Stomach (tissue), 9 donors: ENCODE data around the gene GUCY1A1. TPM values are rescaled to one million over a fixed set of nuclear protein-coding genes. Genes with fewer than 3 reads are reported as not detected.
A peak's percentile ranks its signal among the peaks of the same experiment; 100 is the strongest.

Experiments used
- DNase-seq, 2 donors: peaks; one replicate each; pipeline versions ENCODE4 v3.0.0 to v3.0.0-alpha.2; 2013 to 2019
- H3K27ac ChIP-seq, 5 donors: fragments of 200-600 bp in 4 of 5; sonication (generic) in 4 of 5; one replicate each; pipeline ENCODE4 v1.5.1; 2013 to 2019; ENCODE audit warnings: mild to moderate bottlenecking in 1 of 5, moderate library complexity in 1 of 5
- H3K27me3 ChIP-seq, 3 donors: fragments of 200-600 bp; sonication (generic); one replicate each; pipeline ENCODE4 v1.5.1; 2017 to 2019; ENCODE audit warnings: mixed run types in 1 of 3
- H3K36me3 ChIP-seq, 4 donors: fragments of 200-600 bp; sonication (generic); 1 replicate in 3 of 4; 2 replicates in 1 of 4; pipeline ENCODE4 v1.5.1; 2016 to 2019
- H3K4me1 ChIP-seq, 4 donors: fragments of 200-600 bp; sonication (generic); one replicate each; pipeline ENCODE4 v1.5.1; 2016 to 2019
- H3K4me3 ChIP-seq, 4 donors: fragments of 200-600 bp; sonication (generic) in 3 of 4; one replicate each; pipeline ENCODE4 v1.5.1; 2016 to 2019; ENCODE audit warnings: mild to moderate bottlenecking in 1 of 4
- H3K9me3 ChIP-seq, 4 donors: fragments of 200-600 bp; sonication (generic); one replicate each; pipeline ENCODE4 v1.5.1; 2016 to 2019
- CTCF ChIP-seq, 7 experiments: fragments of 450-650 bp in 4 of 7; fragments of 200-600 bp in 3 of 7; sonication (generic) in 3 of 7; IDR thresholded peaks; one replicate each; pipeline ENCODE4 v1.5.1; 2016 to 2019; ENCODE audit warnings: antibody characterized with exemption in 7 of 7, control low read depth in 2 of 7, mild to moderate bottlenecking in 1 of 7
- EP300 ChIP-seq: sonication (generic); formaldehyde crosslinking; IDR thresholded peaks from one replicate; pipeline ENCODE4 v1.6.1; 2017; ENCODE audit warnings: antibody characterized with exemption
- POLR2A ChIP-seq, 4 donors: fragments of 450-650 bp; IDR thresholded peaks; one replicate each; pipeline ENCODE4 v1.6.1; 2016; ENCODE audit warnings: antibody characterized with exemption in 4 of 4, control low read depth in 2 of 4, mild to moderate bottlenecking in 1 of 4, moderate library complexity in 1 of 4
- POLR2AphosphoS5 ChIP-seq, 3 donors: sonication (generic); formaldehyde crosslinking; IDR thresholded peaks; one replicate each; pipeline ENCODE4 v1.6.1; 2016; ENCODE audit warnings: antibody characterized with exemption in 3 of 3
- WGBS, 5 donors: extraction: QIAGEN DNeasy Blood & Tissue Kit in 3 of 5; methylation state at CpG; one replicate each; pipeline versions ENCODE4 v1.1.5 to v1.1.7; 2013 to 2018; 5-methylcytosine and 5-hydroxymethylcytosine counted together
- intact Hi-C: fragments of 100-400 bp; cut with DNase I; formaldehyde crosslinking; loops from one replicate; pipeline ENCODE4 v1.15.1; 2023; ENCODE audit warnings: low total_unique reads
- polyA plus RNA-seq, 3 donors: library from polyadenylated mRNA; stranded (reverse); fragments of 200-250 nt; gene quantifications; one replicate each; pipeline ENCODE4 v1.2.3, GENCODE V29; 2013
- total RNA-seq, 5 donors: library from RNA; depleted of rRNA; stranded (reverse); fragments of >200 nt; gene quantifications; one replicate each; pipeline versions ENCODE4 v1.1.0 to v1.2.3, GENCODE V29; 2014 to 2016
- donor health status: healthy with polysubstance abuse.
- donor health status: Bipolar disorder and iron deficiency.
- donor health status: healthy.

GUCY1A1 gene
- total and polyA plus RNA-seq, 8 donors = 4.1 to 49.1 (median 12.2) TPM

DNA sequence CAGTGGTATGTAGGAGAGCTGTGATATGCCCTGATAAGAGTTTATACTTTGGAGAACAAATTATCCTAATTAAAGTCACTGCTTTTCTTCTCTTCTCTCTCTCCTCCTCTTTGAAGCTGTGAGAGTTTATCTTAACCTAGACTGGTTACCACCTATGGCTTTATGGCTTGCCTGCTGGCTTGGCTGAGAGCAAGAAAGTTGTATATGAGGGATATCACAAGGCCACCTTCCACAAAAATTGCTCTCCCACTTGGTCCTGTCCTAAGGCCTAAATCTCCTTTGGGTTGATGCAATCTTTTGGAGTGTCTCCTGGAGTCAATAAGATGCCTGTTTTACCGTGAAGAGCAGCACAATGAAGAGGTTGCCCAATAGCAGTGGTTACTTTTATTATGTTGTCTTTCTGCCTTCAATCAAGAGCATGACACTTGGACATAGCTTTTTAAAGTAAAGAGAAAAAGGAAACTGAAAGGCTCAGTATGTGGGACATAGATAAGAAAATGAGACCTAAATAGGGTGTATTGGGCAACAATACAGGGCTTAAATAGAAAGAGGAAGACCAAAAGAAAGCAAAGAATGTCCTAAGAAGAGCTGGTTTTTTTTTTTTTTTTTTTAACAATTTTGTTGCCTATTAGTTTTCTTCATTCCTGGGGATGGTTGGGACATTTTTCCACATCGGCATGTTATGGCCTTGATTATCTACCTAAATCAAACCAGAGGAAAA is 9.2 kb downstream of the GUCY1A1 start:
- Histone ChIP-seq H3K27me3 (no peaks in the 10 kb centered on the region), H3K4me3 (no peak overlapping the region), H3K4me1 (peaks cover 0 to 19% (median 9%) of the 10 kb centered on the region in 4 donors), H3K9me3 (no peaks in the 10 kb centered on the region), H3K36me3 (no peaks in the 10 kb centered on the region), H3K27ac (peak overlapping the region in 4 of 5 donors; percentile 13 to 65 (median 64))
- DNase-seq = no peak
- 22 to 51% (median 39%) methylated on average over 2 of the region's 2 CpGs for WGBS, 5 donors
- intact Hi-C loops = no loop called here
- TF ChIP-seq POLR2AphosphoS5 (IDR thresholded peaks at IDR 0.05) = no peak
- TF ChIP-seq POLR2A (IDR thresholded peaks at IDR 0.05) = no peak
- TF ChIP-seq CTCF (IDR thresholded peaks at IDR 0.05) = no peak
- no peak for TF ChIP-seq EP300

GRCh38 chr4:155676430-155676825 is 9.8 kb downstream of the GUCY1A1 start:
- intact Hi-C loops = no loop called here
- H3K9me3 ChIP-seq = no peaks in the 10 kb centered on the region
- TF ChIP-seq CTCF (IDR thresholded peaks at IDR 0.05) = no peak
- peak in 1 of 3 donors; percentile 49 for TF ChIP-seq POLR2AphosphoS5 (IDR thresholded peaks at IDR 0.05)
- 26 to 45% (median 37%) methylated on average over 4 of the region's 4 CpGs for whole genome bisulfite sequencing, 5 donors
- no peaks in the 10 kb centered on the region for H3K36me3 ChIP-seq
- no peaks in the 10 kb centered on the region for H3K27me3 ChIP-seq
- H3K27ac ChIP-seq = peak overlapping the region in 1 of 5 donors; percentile 65
- no peak overlapping the region for H3K4me3 ChIP-seq
- no peak for DNase-seq
- H3K4me1 ChIP-seq = peaks cover 0 to 19% (median 10%) of the 10 kb centered on the region in 4 donors

- Histone ChIP-seq H3K4me3 (no peak overlapping the region), H3K4me1 (peaks cover 0 to 28% (median 10%) of the 10 kb centered on the region in 4 donors), H3K27me3 (no peaks in the 10 kb centered on the region), H3K27ac (no peak overlapping the region), H3K36me3 (no peaks in the 10 kb centered on the region), H3K9me3 (no peaks in the 10 kb centered on the region)
- TF ChIP-seq CTCF (IDR thresholded peaks at IDR 0.05) (no peak), POLR2AphosphoS5 (IDR thresholded peaks at IDR 0.05) (no peak), EP300 (no peak), POLR2A (IDR thresholded peaks at IDR 0.05) (no peak)
- intact Hi-C loops = no loop called here
- WGBS, 5 donors = 83 to 95% (median 92%) methylated on average over 2 of the region's 2 CpGs
- DNase-seq = no peak
These were observed 11.4 kb downstream of the GUCY1A1 start for GRCh38 chr4:155678011-155678410.

GRCh38 chr4:155679343-155679742 is 12.7 kb downstream of the GUCY1A1 start:
- no peak for DNase-seq

More at GRCh38 chr4:155679343-155679742, 12.7 kb downstream of the GUCY1A1 start:
- 55 to 63% (median 59%) methylated on average over 5 of the region's 5 CpGs for WGBS, 5 donors
- intact Hi-C loops = no loop called here
- H3K27ac ChIP-seq = no peak overlapping the region
- H3K4me3 ChIP-seq = no peak overlapping the region
- peaks cover 0 to 28% (median 15%) of the 10 kb centered on the region in 4 donors for H3K4me1 ChIP-seq
- TF ChIP-seq POLR2AphosphoS5 (IDR thresholded peaks at IDR 0.05) (no peak), POLR2A (IDR thresholded peaks at IDR 0.05) (no peak), CTCF (IDR thresholded peaks at IDR 0.05) (no peak), EP300 (no peak)
- no peaks in the 10 kb centered on the region for H3K9me3 ChIP-seq
- no peaks in the 10 kb centered on the region for H3K36me3 ChIP-seq
- H3K27me3 ChIP-seq = no peaks in the 10 kb centered on the region
